AG04450 (cell line): ENCODE data around the gene UTP14C. TPM values are rescaled to one million over a fixed set of nuclear protein-coding genes. Genes with fewer than 3 reads are reported as not detected.

Experiments used
- CTCF ChIA-PET: fragments of 300-600, 350-600 bp; formaldehyde crosslinking; extraction: SDS; loops from one replicate; lab custom pipeline; 2022; ENCODE audit warnings: antibody characterized with exemption, inconsistent platforms; lab: Charles Lee
- POLR2A ChIA-PET: fragments of 350-600 bp; formaldehyde crosslinking; extraction: SDS; loops from one replicate; lab custom pipeline; 2021; ENCODE audit warnings: antibody characterized with exemption, inconsistent platforms; lab: Yijun Ruan, JAX
- DNase-seq: peaks from one replicate; pipeline ENCODE4 v3.0.0-alpha.2; 2011; ENCODE audit warnings: low read depth, low spot score
- H3K27ac ChIP-seq: one replicate; pipeline ENCODE4 v1.5.1; 2012; ENCODE audit warnings: low read depth, low read length, control low read depth
- H3K27me3 ChIP-seq: one replicate; pipeline ENCODE4 v1.6.0; 2012; ENCODE audit warnings: low read length; ENCODE audit not compliant: control insufficient read depth, insufficient read depth
- H3K4me3 ChIP-seq: 2 replicates; pipeline ENCODE4 v1.5.1; 2011; ENCODE audit warnings: mild to moderate bottlenecking, low read depth, low read length, control low read depth
- H3K9me3 ChIP-seq: 2 replicates; pipeline ENCODE4 v1.5.1; 2012; ENCODE audit warnings: low read length; ENCODE audit not compliant: control insufficient read depth, insufficient read depth
- CTCF ChIP-seq: IDR thresholded peaks from 2 replicates; pipeline ENCODE4 v1.5.1; 2011; ENCODE audit warnings: low read depth, low read length, control low read depth, inconsistent platforms
- polyA minus RNA-seq: library from RNA; depleted of rRNA, polyadenylated mRNA; stranded (reverse); fragments of >200 nt; gene quantifications from 2 replicates; pipeline ENCODE4 v1.2.3, GENCODE V29; 2011; rRNA and poly(A)+ RNA removed
- polyA plus RNA-seq: library from polyadenylated mRNA; depleted of rRNA; stranded (reverse); fragments of >200 nt; gene quantifications from 2 replicates; pipeline ENCODE4 v1.2.3, GENCODE V29; 2011; rRNA removed

Gene UTP14C
- polyA plus RNA-seq (13.2 and 18.0 TPM in 2 replicates), polyA minus RNA-seq (9.4 and 13.9 TPM in 2 replicates)

DNA sequence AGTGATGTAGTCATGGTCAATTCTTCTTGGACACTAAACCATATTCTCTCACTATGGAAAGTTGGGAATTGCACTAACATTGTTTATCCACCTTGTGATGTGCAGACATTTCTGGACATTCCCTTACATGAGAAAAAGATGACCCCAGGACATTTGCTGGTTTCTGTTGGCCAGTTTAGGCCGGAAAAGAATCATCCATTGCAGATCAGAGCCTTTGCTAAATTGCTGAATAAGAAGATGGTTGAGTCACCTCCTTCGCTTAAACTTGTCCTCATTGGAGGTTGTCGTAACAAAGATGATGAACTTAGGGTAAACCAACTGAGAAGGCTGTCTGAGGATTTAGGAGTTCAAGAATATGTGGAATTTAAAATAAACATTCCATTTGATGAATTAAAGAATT lies at the start of gene UTP14C:
Gene UTP14C, plus strand, starts transcription at position 211 of the 400 bp plus-strand sequence. CDS start 4,114 bp downstream, outside the sequence.
- H3K27ac ChIP-seq, result no peak within 1 kb of the TSS
- H3K9me3 ChIP-seq, result no peaks in the 10 kb centered on the region
- TF ChIP-seq CTCF, result no peak
- ChIA-PET CTCF (no interaction called here), POLR2A (no interaction called here)
- no peak within 1 kb of the TSS for H3K4me3 ChIP-seq
- DNase-seq, result no peak
- no peaks in the 10 kb centered on the region for H3K27me3 ChIP-seq

DNA sequence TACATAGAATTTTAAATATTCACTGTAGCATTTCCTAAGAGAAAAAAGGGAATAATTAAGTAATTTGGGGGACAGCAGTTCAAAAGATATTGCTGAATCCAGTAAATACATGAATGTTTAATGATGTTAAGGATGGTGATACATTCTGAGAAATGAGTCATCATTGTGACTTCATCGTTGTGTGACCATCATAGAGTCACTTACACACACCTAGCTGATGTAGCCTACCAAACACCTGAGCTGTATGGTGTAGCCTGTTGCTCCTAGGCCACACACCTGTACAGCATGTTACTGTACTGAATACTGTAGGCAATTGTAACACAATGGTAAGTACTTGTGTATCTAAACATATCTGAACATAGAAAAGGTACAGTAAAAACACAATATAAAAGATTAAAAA lies 48.1 kb upstream of the UTP14C start:
- TF ChIP-seq CTCF, result no peak
- no peak for DNase-seq
- H3K4me3 ChIP-seq, result no peak overlapping the region
- no peaks in the 10 kb centered on the region for H3K9me3 ChIP-seq
- ChIA-PET CTCF (no interaction called here), POLR2A (no interaction called here)
- peaks cover 6% of the 10 kb centered on the region for H3K27me3 ChIP-seq
- no peak overlapping the region for H3K27ac ChIP-seq

DNA sequence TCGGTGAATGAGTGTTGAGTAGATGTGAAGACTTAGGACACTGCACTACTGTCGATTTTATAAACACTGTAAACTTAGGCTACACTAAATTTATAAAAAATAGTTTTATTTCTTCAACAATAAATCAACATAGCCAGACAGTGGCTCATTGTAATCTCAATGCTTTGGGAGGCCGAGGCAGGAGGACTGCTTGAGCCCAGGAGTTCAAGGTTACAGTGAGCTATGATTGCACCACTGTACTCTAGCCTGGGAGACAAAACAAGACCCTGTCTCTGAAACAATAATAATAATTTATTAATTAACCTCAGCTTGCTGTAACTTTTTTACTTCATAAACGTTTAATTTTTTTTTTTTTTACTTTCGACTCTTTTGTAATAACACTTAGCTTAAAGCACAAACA lies 47.6 kb upstream of the UTP14C start:
- Histone ChIP-seq H3K4me3 (no peak overlapping the region), H3K27me3 (peaks cover 6% of the 10 kb centered on the region), H3K27ac (no peak overlapping the region), H3K9me3 (no peaks in the 10 kb centered on the region)
- no peak for TF ChIP-seq CTCF
- no peak for DNase-seq
- ChIA-PET CTCF (interaction anchor here (0.9 kb wide), 1 partner anchor 24 kb away, joined by 4 read pairs; no protein-coding TSS in a partner anchor), POLR2A (no interaction called here)

GRCh38 chr13:51977625-51978024 lies 46.9 kb upstream of the UTP14C start:
- DNase-seq, result no peak
- CTCF ChIA-PET, result interaction anchor here (0.9 kb wide), 1 partner anchor 24 kb away, joined by 4 read pairs; no protein-coding TSS in a partner anchor
- H3K9me3 ChIP-seq, result no peaks in the 10 kb centered on the region
- no peak overlapping the region for H3K27ac ChIP-seq
- peaks cover 6% of the 10 kb centered on the region for H3K27me3 ChIP-seq
- H3K4me3 ChIP-seq, result no peak overlapping the region
- POLR2A ChIA-PET, result no interaction called here
- no peak for TF ChIP-seq CTCF

DNA sequence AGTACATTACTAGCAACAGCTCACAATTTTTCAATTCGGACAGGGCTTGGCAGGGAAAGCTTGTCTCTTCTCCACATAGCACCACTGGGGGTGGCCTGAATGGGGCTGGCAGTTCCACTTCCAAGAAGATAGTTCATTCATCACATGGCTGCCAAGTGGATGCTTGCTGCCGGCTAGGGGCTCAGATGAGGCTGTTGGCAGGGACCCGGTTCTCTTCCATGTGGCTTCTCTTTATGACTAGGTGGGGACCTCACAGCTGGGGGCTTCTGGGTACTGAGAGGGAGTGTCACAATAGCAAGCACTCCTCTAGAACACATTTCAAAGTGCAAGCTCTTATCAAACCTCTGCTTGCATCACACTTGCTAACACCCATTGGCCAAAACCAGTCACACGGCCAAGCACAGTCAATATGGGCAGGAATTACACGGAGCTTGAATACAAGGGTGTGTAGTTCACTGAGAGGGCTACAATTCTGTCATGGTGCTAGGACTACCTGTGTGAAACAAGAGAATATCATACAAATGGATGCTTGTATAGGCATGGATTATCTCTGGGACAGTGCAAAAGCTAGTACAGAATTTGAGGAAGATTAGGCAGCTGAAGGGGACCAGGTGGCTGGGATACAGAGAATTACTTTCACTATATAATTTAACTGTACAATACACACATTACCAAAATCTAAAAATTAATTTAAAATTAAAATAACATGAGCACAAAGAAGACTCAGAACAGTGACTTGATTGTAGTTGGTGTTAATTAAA lies 45.5 kb upstream of the UTP14C start:
- no peak for DNase-seq
- ChIA-PET POLR2A (no interaction called here), CTCF (no interaction called here)
- Histone ChIP-seq H3K4me3 (no peak overlapping the region), H3K27ac (no peak overlapping the region), H3K9me3 (no peaks in the 10 kb centered on the region), H3K27me3 (peaks cover 6% of the 10 kb centered on the region)
- TF ChIP-seq CTCF, result no peak
